Measurements from ENCODE around the gene ATP1B3.
"Not testable (repeated sequence)": the region's sequence is repeated elsewhere in the genome, so short reads cannot be mapped to it uniquely, and the experiment has no call there.

Gene ATP1B3

GRCh38 chr3:141898908-141899307 lies 22.5 kb downstream of the ATP1B3 start:
- DNase-seq (ENCODE audit: low read depth): no peak
- TF ChIP-seq CTCF (IDR thresholded peaks at IDR 0.05; ENCODE audit: insufficient read depth, low read depth, low read length, missing control alignments): no peak

GRCh38 chr3:141900343-141900742 lies 23.9 kb downstream of the ATP1B3 start:
- TF ChIP-seq CTCF (IDR thresholded peaks at IDR 0.05; ENCODE audit: insufficient read depth, low read depth, low read length, missing control alignments): no peak
- no peak overlapping the region for H3K4me3 ChIP-seq (ENCODE audit: low read depth, low read length)
- no peak for DNase-seq (ENCODE audit: low read depth)

More at GRCh38 chr3:141898908-141899307, 22.5 kb downstream of the ATP1B3 start:
- no peak overlapping the region for H3K4me3 ChIP-seq (ENCODE audit: low read depth, low read length)

- H3K4me3 ChIP-seq (ENCODE audit: low read depth, low read length): no peak overlapping the region
- no peak for TF ChIP-seq CTCF (IDR thresholded peaks at IDR 0.05; ENCODE audit: insufficient read depth, low read depth, low read length, missing control alignments)
- DNase-seq (ENCODE audit: low read depth): no peak
Observed at GRCh38 chr3:141901914-141902313, 25.5 kb downstream of the ATP1B3 start.

GRCh38 chr3:141904203-141904602 lies 27.8 kb downstream of the ATP1B3 start:
- DNase-seq (ENCODE audit: low read depth): no peak
- no peak for TF ChIP-seq CTCF (IDR thresholded peaks at IDR 0.05; ENCODE audit: insufficient read depth, low read depth, low read length, missing control alignments)
- H3K4me3 ChIP-seq (ENCODE audit: low read depth, low read length): no peak overlapping the region

- no peak for DNase-seq (ENCODE audit: low read depth)
- H3K4me3 ChIP-seq (ENCODE audit: low read depth, low read length): no peak overlapping the region
- TF ChIP-seq CTCF (IDR thresholded peaks at IDR 0.05; ENCODE audit: insufficient read depth, low read depth, low read length, missing control alignments): no peak
Observed at GRCh38 chr3:141905129-141905528, 28.7 kb downstream of the ATP1B3 start.

- DNase-seq (ENCODE audit: low read depth): no peak
- TF ChIP-seq CTCF (IDR thresholded peaks at IDR 0.05; ENCODE audit: insufficient read depth, low read depth, low read length, missing control alignments): no peak
- H3K4me3 ChIP-seq (ENCODE audit: low read depth, low read length): no peak overlapping the region
Observed at GRCh38 chr3:141909408-141909807, 33.0 kb downstream of the ATP1B3 start.

- H3K4me3 ChIP-seq (ENCODE audit: low read depth, low read length); DNase-seq (ENCODE audit: low read depth): not testable (repeated sequence)
Observed at GRCh38 chr3:141909986-141910385, 33.5 kb downstream of the ATP1B3 start.
